ENCODE measurements around the gene C9orf57.

GRCh38 chr9:72038890-72039410 lies 21.5 kb downstream of the C9orf57 start:
- TF ChIP-seq CTCF (IDR thresholded peaks at IDR 0.05) (peak in 1 of 3 donors; percentile 72), POLR2A (IDR thresholded peaks at IDR 0.05) (no peak)

Measured in lower leg skin (tissue), 3 donors.